D721Med (cell line): ENCODE measurements around the gene NACC2.
A peak's percentile ranks its signal among the peaks of the same experiment; 100 is the strongest.

ENCODE experiments used
- DNase-seq: peaks from one replicate; pipeline ENCODE4 v3.0.0; 2011; ENCODE audit warnings: low spot score; ENCODE audit not compliant: insufficient read length
- FAIRE-seq: peaks from 2 replicates; lab custom pipeline; 2011; peaks lifted over from hg19 to GRCh38; lab: Jason Lieb, UNC
- TF ChIP-seq, protein P1 (sequence below): IDR thresholded peaks from 2 replicates; pipeline ENCODE4 v1.5.1; 2012; ENCODE audit warnings: mild to moderate bottlenecking, control low read depth; ENCODE audit not compliant: insufficient read depth; ENCODE audit errors: missing control alignments

NACC2 gene

DNA sequence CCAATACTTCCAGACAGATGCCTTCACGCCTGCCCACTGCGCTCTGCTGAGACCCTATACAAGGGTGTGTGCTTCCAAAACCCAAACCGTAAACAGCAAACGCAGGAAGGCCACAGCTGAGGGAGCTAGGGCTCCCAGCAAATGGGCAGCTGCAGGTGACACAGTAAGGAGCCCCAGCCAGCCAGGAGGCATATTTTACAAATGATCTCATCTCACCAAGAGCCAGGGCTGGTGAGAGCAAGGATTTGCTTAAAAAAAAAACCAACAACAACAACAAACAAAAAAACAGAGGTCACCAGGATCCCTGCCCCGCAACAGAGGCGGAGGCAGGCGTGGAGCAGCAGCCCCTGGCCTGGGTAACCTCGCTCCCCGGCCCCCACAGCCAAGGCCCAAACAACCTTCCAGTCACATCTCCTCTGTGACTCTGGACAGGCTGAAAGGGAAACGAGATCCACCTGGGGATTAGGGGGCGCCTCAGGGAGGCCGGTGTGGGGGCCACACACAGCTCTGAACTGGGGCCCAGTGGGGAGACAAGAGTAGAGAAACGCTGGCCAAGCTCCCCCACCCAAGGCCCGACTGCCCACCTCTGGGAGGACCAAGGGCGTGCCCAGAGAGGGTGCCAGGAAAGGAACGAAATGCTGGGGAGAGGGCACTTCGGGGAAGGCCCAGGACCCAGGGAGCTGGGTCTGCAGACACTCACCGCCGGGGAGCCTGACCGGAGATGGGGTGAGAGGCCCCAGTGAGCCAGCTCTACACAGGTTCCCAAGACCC is 3.3 kb downstream of the NACC2 start:
- DNase-seq (no peak), FAIRE-seq (no peak)

DNA sequence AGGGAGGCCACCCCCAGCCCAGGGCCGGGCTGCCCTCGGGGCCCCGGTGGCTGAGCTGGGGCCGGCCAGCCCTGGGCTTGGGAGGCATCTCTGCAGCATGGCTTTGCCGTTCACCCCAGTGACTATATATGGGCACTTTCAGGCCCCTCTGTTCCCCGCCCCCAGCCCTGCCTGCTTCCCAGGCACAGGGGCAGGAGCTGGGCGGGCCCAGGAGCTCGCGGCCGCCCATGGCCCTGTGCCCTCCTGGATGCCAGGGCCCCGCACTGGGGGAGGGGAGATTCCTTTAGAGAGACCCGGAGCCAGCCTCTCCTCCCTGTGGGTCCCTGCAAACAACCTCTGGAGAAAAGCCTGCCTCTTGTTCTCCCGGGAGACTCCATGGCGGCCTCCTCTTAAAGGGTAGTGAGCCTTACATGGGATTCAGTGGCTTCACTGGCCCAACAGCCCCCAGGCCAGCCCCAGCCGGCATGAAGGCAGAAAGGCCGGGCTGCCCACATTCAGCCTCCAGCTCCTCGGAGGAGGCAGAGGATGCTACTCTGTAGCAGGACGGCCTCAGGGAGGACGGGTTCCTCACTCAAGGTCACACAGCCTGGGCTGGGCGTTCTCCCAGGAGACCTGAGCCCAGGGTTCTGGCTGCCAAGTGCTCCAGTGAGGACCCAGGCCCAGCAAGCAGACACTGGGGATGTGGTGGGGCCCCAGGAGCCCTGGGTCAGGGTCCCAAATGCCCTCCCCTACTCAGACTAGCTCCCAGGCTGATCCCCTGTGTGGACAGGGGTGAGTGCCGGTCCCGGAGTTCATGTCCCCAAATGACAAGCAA is 4.1 kb downstream of the NACC2 start:
- DNase-seq (peak; percentile 13), FAIRE-seq (no peak)
- TF ChIP-seq, protein P1, sequence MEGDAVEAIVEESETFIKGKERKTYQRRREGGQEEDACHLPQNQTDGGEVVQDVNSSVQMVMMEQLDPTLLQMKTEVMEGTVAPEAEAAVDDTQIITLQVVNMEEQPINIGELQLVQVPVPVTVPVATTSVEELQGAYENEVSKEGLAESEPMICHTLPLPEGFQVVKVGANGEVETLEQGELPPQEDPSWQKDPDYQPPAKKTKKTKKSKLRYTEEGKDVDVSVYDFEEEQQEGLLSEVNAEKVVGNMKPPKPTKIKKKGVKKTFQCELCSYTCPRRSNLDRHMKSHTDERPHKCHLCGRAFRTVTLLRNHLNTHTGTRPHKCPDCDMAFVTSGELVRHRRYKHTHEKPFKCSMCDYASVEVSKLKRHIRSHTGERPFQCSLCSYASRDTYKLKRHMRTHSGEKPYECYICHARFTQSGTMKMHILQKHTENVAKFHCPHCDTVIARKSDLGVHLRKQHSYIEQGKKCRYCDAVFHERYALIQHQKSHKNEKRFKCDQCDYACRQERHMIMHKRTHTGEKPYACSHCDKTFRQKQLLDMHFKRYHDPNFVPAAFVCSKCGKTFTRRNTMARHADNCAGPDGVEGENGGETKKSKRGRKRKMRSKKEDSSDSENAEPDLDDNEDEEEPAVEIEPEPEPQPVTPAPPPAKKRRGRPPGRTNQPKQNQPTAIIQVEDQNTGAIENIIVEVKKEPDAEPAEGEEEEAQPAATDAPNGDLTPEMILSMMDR = no peak

More for the DNA sequence above, 3.3 kb downstream of the NACC2 start:
- TF ChIP-seq, protein P1 = no peak

- no peak for FAIRE-seq
- peak; percentile 17 for DNase-seq
- TF ChIP-seq, protein P1 = no peak
These were observed 4.9 kb downstream of the NACC2 start for GRCh38 chr9:136090056-136090735.

DNA sequence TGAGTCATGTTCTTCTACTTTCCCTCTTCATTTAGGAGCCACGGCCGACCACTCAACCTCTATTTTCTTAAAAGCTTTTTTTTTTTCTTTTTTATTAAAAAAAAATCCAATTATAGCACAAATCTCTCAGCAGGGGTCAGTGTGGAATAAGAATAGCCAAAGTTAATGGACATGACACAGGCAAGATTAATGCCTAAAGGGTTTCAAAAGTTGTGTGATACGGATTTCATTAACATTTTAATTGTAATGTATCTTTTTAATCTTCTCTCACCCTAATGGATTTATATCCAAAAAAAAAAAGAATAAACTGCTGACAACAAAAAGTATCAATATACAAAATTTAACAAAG is 5.4 kb downstream of the NACC2 start:
- TF ChIP-seq, protein P1 = peak; percentile 45
- FAIRE-seq = no peak
- peak; percentile 55 for DNase-seq

DNA sequence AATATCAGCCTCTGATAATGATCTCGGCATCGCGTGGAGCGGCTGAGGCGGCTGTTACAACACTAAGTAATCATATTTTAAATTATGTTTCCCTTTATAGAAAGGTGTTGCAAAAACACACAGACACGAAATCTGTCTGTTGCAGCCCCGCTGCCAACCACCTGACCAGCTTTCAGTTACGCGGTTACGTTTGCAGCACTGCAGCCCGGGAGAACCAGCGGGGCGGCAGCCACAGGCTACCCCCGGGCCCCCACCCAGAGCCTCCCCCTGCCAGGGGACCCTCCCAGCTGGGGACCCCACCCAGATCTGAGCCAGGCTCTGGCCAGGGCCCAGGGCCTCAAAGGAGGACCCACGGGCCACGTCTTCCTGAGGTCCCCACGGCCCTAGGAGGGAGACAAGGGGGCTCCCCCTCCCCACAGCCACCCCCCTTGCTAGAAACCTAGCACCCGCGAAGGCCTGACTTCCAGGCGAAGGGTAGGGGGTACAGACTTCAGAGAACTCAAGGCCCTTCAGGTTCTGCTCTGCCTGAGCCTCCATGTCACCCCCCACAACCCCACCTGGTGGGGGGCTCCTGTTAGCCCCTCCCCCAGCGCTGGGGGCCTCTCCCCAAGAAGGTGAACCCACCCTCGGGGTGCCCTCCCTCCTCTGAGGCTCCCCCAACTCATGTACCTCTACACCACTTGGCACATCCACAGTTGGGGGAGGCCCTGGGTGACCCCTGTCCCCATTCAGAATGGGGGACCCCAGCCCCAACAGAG is 6.0 kb downstream of the NACC2 start:
- no peak for FAIRE-seq

GRCh38 chr9:136088481-136088938 is 6.6 kb downstream of the NACC2 start:
- TF ChIP-seq, protein P1 = no peak
- FAIRE-seq (no peak), DNase-seq (peak; percentile 22)

More for the DNA sequence above, 6.0 kb downstream of the NACC2 start:
- peak; percentile 27 for DNase-seq
- TF ChIP-seq, protein P1 = no peak
